Measurements from ENCODE around the gene HTR3D. TPM values are rescaled to one million over a fixed set of nuclear protein-coding genes. Genes with fewer than 3 reads are reported as not detected.
A peak's percentile ranks its signal among the peaks of the same experiment; 100 is the strongest.
"Not testable (repeated sequence)": the region's sequence is repeated elsewhere in the genome, so short reads cannot be mapped to it uniquely, and the experiment has no call there.

HTR3D gene
- total RNA-seq, 1 donor: not detected

- peaks cover 24% of the 10 kb centered on the region for H3K4me1 ChIP-seq (ENCODE audit: insufficient read depth, low read length)
- H3K4me3 ChIP-seq (ENCODE audit: insufficient read depth, low read length): no peak overlapping the region
- DNase-seq (ENCODE audit: insufficient read length, low spot score, missing footprints): peak; percentile 25
- peak overlapping the region; percentile 23 for H2AFZ ChIP-seq (ENCODE audit: low read length)
- no peaks in the 10 kb centered on the region for H3K27me3 ChIP-seq (ENCODE audit: insufficient read depth, low read length)
- no peaks in the 10 kb centered on the region for H3K9me3 ChIP-seq (ENCODE audit: low read depth, low read length)
- H4K20me1 ChIP-seq (ENCODE audit: insufficient read depth, low read length): peaks cover 4% of the 10 kb centered on the region
- H3K79me2 ChIP-seq (ENCODE audit: insufficient read depth, low read length): peaks cover 12% of the 10 kb centered on the region
- no peaks in the 10 kb centered on the region for H3K36me3 ChIP-seq (ENCODE audit: insufficient read depth, low read length)
- H3K27ac ChIP-seq (ENCODE audit: low read depth, low read length): no peak overlapping the region
- TF ChIP-seq CTCF (IDR thresholded peaks at IDR 0.05; ENCODE audit: extremely low read depth, low read depth, low read length): no peak
- H3K4me2 ChIP-seq (ENCODE audit: insufficient read depth, low read length): no peak overlapping the region
Observed at GRCh38 chr3:184005941-184006507, 25.5 kb upstream of the HTR3D start.

- H3K27ac ChIP-seq (ENCODE audit: low read depth, low read length); DNase-seq (ENCODE audit: insufficient read length, low spot score, missing footprints); H3K27me3 ChIP-seq (ENCODE audit: insufficient read depth, low read length); H2AFZ ChIP-seq (ENCODE audit: low read length); H3K4me2 ChIP-seq (ENCODE audit: insufficient read depth, low read length); H3K36me3 ChIP-seq (ENCODE audit: insufficient read depth, low read length); H3K9me3 ChIP-seq (ENCODE audit: low read depth, low read length); H3K79me2 ChIP-seq (ENCODE audit: insufficient read depth, low read length); H4K20me1 ChIP-seq (ENCODE audit: insufficient read depth, low read length); H3K4me3 ChIP-seq (ENCODE audit: insufficient read depth, low read length): not testable (repeated sequence)
- H3K4me1 ChIP-seq (ENCODE audit: insufficient read depth, low read length): peaks cover 24% of the 10 kb centered on the region
Observed at GRCh38 chr3:184007143-184007813, 24.3 kb upstream of the HTR3D start.

GRCh38 chr3:184008161-184008560, 23.4 kb upstream of the HTR3D start:
- Histone ChIP-seq H3K79me2 (ENCODE audit: insufficient read depth, low read length) (no peaks in the 10 kb centered on the region), H3K27ac (ENCODE audit: low read depth, low read length) (no peak overlapping the region), H4K20me1 (ENCODE audit: insufficient read depth, low read length) (peaks cover 2% of the 10 kb centered on the region), H2AFZ (ENCODE audit: low read length) (no peak overlapping the region), H3K4me2 (ENCODE audit: insufficient read depth, low read length) (no peak overlapping the region), H3K4me1 (ENCODE audit: insufficient read depth, low read length) (peaks cover 21% of the 10 kb centered on the region), H3K27me3 (ENCODE audit: insufficient read depth, low read length) (no peaks in the 10 kb centered on the region), H3K4me3 (ENCODE audit: insufficient read depth, low read length) (no peak overlapping the region), H3K9me3 (ENCODE audit: low read depth, low read length) (no peaks in the 10 kb centered on the region), H3K36me3 (ENCODE audit: insufficient read depth, low read length) (no peaks in the 10 kb centered on the region)
- TF ChIP-seq CTCF (IDR thresholded peaks at IDR 0.05; ENCODE audit: extremely low read depth, low read depth, low read length): no peak
- DNase-seq (ENCODE audit: insufficient read length, low spot score, missing footprints): no peak

- no peaks in the 10 kb centered on the region for H3K27me3 ChIP-seq (ENCODE audit: insufficient read depth, low read length)
- H3K79me2 ChIP-seq (ENCODE audit: insufficient read depth, low read length): peaks cover 15% of the 10 kb centered on the region
- peaks cover 4% of the 10 kb centered on the region for H4K20me1 ChIP-seq (ENCODE audit: insufficient read depth, low read length)
- H3K27ac ChIP-seq (ENCODE audit: low read depth, low read length): no peak overlapping the region
- no peak overlapping the region for H3K4me2 ChIP-seq (ENCODE audit: insufficient read depth, low read length)
- no peak for DNase-seq (ENCODE audit: insufficient read length, low spot score, missing footprints)
- no peak overlapping the region for H2AFZ ChIP-seq (ENCODE audit: low read length)
- no peak for TF ChIP-seq CTCF (IDR thresholded peaks at IDR 0.05; ENCODE audit: extremely low read depth, low read depth, low read length)
- peaks cover 7% of the 10 kb centered on the region for H3K4me1 ChIP-seq (ENCODE audit: insufficient read depth, low read length)
- H3K9me3 ChIP-seq (ENCODE audit: low read depth, low read length): no peaks in the 10 kb centered on the region
- no peak overlapping the region for H3K4me3 ChIP-seq (ENCODE audit: insufficient read depth, low read length)
- H3K36me3 ChIP-seq (ENCODE audit: insufficient read depth, low read length): peaks cover 4% of the 10 kb centered on the region
Observed at GRCh38 chr3:184011230-184011876, 20.2 kb upstream of the HTR3D start.
